ENCODE results near the gene PPDPF.
A peak's percentile ranks its signal among the peaks of the same experiment; 100 is the strongest.
"Not testable (repeated sequence)": the region's sequence is repeated elsewhere in the genome, so short reads cannot be mapped to it uniquely, and the experiment has no call there.

Gene PPDPF

DNA sequence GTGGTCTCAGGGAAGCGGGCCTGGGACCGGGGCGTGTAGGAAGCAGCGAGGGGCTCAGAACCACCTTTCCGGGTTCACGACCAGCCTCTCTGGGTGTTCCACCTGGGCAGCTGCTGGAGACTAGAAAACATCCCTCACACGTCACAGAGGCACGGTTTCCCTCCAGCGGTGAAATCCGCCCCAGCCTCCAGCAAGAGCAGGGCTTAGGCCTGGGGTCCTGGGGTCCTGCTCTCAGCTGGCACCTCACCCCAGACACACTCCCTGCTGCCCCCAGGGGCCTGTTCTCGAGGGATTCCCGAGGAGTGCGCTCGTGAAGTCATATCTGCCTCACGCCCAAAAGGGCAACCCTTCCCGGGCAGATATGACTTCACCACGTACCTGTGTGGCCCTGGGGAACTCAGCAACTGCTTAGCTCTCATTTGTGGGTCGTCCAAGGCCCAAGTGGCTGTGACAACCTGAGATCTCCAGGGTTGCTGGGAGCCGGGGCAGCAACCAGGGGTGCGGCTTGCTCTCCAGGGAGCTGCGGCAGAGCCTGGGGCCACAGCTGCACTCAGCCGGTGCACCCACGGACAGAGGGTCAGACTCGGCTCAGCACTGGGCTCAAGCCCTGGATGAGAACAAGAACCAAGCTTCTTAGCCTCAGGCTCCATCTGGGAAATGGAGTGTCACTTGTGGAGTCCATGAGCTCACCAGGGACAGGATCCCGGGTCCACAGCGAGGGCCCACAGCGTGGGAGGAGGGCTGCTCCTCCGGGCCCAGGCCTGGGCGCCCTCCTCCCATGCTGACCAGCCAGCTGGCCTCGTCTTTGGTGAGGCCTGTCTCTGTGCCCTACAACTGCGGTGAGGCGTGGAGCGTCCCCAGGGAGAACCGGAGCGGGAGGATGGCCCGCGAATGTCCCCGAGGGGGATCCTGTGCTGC is 34.1 kb downstream of the PPDPF start:
- H3K27ac ChIP-seq (ENCODE audit: low read depth, low read length, severe bottlenecking): no peak overlapping the region

DNA sequence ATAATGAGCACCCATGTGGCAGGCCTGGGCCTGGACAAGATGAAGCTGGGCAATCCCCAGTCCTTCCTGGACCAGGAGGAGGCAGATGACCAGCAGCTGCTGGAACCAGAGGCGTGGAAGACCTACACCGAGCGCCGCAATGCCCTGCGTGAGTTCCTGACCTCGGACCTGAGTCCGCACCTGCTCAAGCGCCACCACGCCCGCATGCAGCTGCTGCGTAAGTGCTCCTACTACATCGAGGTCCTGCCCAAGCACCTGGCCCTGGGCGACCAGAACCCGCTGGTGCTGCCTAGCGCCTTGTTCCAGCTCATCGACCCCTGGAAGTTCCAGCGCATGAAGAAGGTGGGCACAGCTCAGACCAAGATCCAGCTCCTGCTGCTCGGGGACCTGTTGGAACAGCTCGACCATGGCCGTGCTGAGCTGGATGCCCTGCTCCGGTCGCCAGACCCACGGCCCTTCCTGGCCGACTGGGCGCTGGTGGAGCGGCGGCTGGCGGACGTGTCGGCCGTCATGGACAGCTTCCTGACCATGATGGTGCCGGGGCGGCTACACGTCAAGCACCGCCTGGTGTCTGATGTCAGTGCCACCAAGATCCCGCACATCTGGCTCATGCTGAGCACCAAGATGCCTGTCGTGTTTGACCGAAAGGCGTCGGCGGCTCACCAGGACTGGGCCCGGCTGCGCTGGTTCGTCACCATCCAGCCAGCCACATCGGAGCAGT is 35.3 kb downstream of the PPDPF start:
- H3K27ac ChIP-seq (ENCODE audit: low read depth, low read length, severe bottlenecking): no peak overlapping the region
- H3K4me3 ChIP-seq (ENCODE audit: extremely low read depth, insufficient read depth, low read length, poor library complexity, severe bottlenecking): no peak overlapping the region
- peaks cover 9% of the 10 kb centered on the region for H3K4me1 ChIP-seq (ENCODE audit: control insufficient read depth, insufficient read depth, low read length, poor library complexity, severe bottlenecking)
- no peaks in the 10 kb centered on the region for H3K9me3 ChIP-seq (ENCODE audit: control insufficient read depth, low read length)
- 96 to 97% methylated on average over 44 to 45 of the region's 45 CpGs for WGBS, 2 experiments (ENCODE audit: insufficient coverage in 2 of 2)
- H3K36me3 ChIP-seq (ENCODE audit: control insufficient read depth, insufficient read depth, low read length): peaks cover under 1% of the 10 kb centered on the region

More for the DNA sequence above, 34.1 kb downstream of the PPDPF start:
- WGBS, 2 experiments (ENCODE audit: insufficient coverage in 2 of 2): 80 to 83% methylated on average over 38 of the region's 38 CpGs
- Histone ChIP-seq H3K4me3 (ENCODE audit: extremely low read depth, insufficient read depth, low read length, poor library complexity, severe bottlenecking) (peak overlapping the region; percentile 53), H3K9me3 (ENCODE audit: control insufficient read depth, low read length) (no peaks in the 10 kb centered on the region), H3K4me1 (ENCODE audit: control insufficient read depth, insufficient read depth, low read length, poor library complexity, severe bottlenecking) (peaks cover 9% of the 10 kb centered on the region), H3K36me3 (ENCODE audit: control insufficient read depth, insufficient read depth, low read length) (no peaks in the 10 kb centered on the region)

DNA sequence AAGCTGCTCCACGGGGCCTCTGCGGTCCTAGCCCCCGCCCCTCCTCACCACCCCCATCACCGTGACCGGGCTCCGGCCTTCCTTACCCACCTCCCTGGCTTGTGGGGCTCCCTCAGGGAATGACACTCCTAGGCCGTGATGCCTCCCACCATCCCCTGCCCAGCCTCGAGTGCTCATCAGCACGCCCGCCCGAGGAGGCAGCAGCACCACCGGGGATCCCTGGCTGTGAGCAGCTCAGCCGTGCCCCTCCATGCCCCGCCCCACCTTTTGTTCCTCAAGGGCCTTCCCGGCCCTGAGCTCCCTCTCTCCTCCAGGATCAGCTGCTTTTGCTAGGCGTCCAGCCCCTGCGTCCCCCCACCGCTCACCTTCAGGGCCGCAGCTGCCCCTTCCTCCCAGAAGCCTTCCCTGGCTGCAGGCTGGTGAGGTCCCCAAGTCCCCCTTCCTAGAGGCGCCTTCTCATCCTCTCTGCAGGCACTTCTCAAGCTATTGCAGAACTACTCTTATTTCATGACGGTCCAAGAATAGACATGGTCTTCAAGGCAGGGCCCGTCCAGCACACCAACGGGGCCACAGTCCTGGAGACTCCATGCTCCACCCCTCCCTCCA is 36.4 kb downstream of the PPDPF start:
- 62 to 71% methylated on average over 23 of the region's 23 CpGs for WGBS, 2 experiments (ENCODE audit: insufficient coverage in 2 of 2)
- H3K36me3 ChIP-seq (ENCODE audit: control insufficient read depth, insufficient read depth, low read length): peaks cover 12% of the 10 kb centered on the region
- no peaks in the 10 kb centered on the region for H3K9me3 ChIP-seq (ENCODE audit: control insufficient read depth, low read length)
- H3K4me3 ChIP-seq (ENCODE audit: extremely low read depth, insufficient read depth, low read length, poor library complexity, severe bottlenecking): no peak overlapping the region
- H3K4me1 ChIP-seq (ENCODE audit: control insufficient read depth, insufficient read depth, low read length, poor library complexity, severe bottlenecking): peaks cover 9% of the 10 kb centered on the region
- H3K27ac ChIP-seq (ENCODE audit: low read depth, low read length, severe bottlenecking): no peak overlapping the region

DNA sequence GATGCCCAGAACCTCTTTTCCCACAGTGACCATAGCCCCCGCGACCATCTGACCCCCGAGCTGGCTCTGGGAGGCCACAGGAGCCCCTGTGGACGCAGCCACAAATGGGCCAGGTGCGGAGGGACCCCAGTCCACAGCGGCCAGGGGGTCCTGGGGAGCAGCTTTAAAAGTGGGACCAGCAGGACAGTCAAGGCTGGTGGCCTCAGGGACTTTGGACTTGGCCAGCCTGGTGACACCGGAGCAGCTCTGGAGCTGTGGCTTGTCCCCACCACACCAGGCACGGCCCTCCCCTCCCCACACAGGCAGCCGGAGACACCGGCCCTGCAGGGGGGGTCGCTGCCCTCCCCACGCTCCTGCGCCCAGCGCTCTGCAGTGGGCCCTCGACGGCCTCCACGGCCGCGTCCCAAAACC is 36.9 kb downstream of the PPDPF start:
- H3K9me3 ChIP-seq (ENCODE audit: control insufficient read depth, low read length): no peaks in the 10 kb centered on the region
- H3K4me1 ChIP-seq (ENCODE audit: control insufficient read depth, insufficient read depth, low read length, poor library complexity, severe bottlenecking): peaks cover 9% of the 10 kb centered on the region
- WGBS, 2 experiments (ENCODE audit: insufficient coverage in 2 of 2): 96 to 98% methylated on average over 15 to 19 of the region's 19 CpGs
- H3K36me3 ChIP-seq (ENCODE audit: control insufficient read depth, insufficient read depth, low read length): peaks cover 13% of the 10 kb centered on the region
- H3K4me3 ChIP-seq (ENCODE audit: extremely low read depth, insufficient read depth, low read length, poor library complexity, severe bottlenecking): no peak overlapping the region
- H3K27ac ChIP-seq (ENCODE audit: low read depth, low read length, severe bottlenecking): no peak overlapping the region

GRCh38 chr20:63558804-63559484 is 38.4 kb downstream of the PPDPF start:
- Histone ChIP-seq H3K27ac (ENCODE audit: low read depth, low read length, severe bottlenecking) (no peak overlapping the region), H3K36me3 (ENCODE audit: control insufficient read depth, insufficient read depth, low read length) (peaks cover 16% of the 10 kb centered on the region), H3K4me1 (ENCODE audit: control insufficient read depth, insufficient read depth, low read length, poor library complexity, severe bottlenecking) (peaks cover 5% of the 10 kb centered on the region), H3K9me3 (ENCODE audit: control insufficient read depth, low read length) (no peaks in the 10 kb centered on the region), H3K4me3 (ENCODE audit: extremely low read depth, insufficient read depth, low read length, poor library complexity, severe bottlenecking) (no peak overlapping the region)
- 96 to 98% methylated on average over 11 to 13 of the region's 14 CpGs for WGBS, 2 experiments (ENCODE audit: insufficient coverage in 2 of 2)

DNA sequence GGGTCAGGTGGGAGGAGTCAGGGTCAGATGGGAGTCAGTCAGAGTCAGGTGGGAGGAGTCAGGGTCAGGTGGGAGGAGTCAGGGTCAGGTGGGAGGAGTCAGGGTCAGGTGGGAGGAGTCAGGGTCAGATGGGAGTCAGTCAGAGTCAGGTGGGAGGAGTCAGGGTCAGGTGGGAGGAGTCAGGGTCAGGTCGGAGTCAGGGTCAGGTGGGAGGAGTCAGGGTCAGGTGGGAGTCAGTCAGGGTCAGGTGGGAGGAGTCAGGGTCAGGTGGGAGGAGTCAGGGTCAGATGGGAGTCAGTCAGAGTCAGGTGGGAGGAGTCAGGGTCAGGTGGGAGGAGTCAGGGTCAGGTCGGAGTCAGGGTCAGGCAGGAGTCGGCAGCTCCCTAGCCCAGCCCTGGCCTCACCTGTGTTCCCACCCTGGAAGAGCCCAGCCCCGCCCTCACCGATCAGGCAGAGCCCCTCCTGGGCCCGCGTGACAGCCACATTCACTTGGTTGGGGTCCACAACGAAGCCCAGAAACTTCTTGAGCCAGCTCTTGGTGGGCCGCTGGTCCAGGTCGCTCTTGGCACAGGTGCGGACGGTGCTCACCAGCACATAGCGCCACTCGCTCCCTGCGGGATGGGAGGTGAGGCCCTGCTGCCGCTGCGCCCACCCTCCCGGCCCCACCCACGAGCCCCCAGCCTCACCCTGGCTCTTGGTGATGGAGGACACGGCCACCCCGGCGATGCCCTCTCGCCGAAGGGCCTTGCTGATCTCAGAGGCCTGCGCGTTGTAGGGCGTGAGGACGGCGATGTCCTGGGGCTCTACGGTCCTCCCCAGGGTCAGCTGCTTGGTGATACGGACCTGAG is 39.1 kb downstream of the PPDPF start:
- WGBS, 2 experiments (ENCODE audit: insufficient coverage in 2 of 2): 96% methylated on average over 28 to 30 of the region's 31 CpGs
- H3K9me3 ChIP-seq (ENCODE audit: control insufficient read depth, low read length); H3K27ac ChIP-seq (ENCODE audit: low read depth, low read length, severe bottlenecking); H3K4me1 ChIP-seq (ENCODE audit: control insufficient read depth, insufficient read depth, low read length, poor library complexity, severe bottlenecking); H3K4me3 ChIP-seq (ENCODE audit: extremely low read depth, insufficient read depth, low read length, poor library complexity, severe bottlenecking): not testable (repeated sequence)
- H3K36me3 ChIP-seq (ENCODE audit: control insufficient read depth, insufficient read depth, low read length): peaks cover 16% of the 10 kb centered on the region

- Histone ChIP-seq H3K9me3 (ENCODE audit: control insufficient read depth, low read length) (no peaks in the 10 kb centered on the region), H3K4me1 (ENCODE audit: control insufficient read depth, insufficient read depth, low read length, poor library complexity, severe bottlenecking) (no peaks in the 10 kb centered on the region), H3K36me3 (ENCODE audit: control insufficient read depth, insufficient read depth, low read length) (peaks cover 16% of the 10 kb centered on the region), H3K4me3 (ENCODE audit: extremely low read depth, insufficient read depth, low read length, poor library complexity, severe bottlenecking) (no peak overlapping the region), H3K27ac (ENCODE audit: low read depth, low read length, severe bottlenecking) (no peak overlapping the region)
- WGBS, 2 experiments (ENCODE audit: insufficient coverage in 2 of 2): 95 to 98% methylated on average over 14 to 16 of the region's 16 CpGs
Measured at GRCh38 chr20:63560333-63560805, 39.8 kb downstream of the PPDPF start.

DNA sequence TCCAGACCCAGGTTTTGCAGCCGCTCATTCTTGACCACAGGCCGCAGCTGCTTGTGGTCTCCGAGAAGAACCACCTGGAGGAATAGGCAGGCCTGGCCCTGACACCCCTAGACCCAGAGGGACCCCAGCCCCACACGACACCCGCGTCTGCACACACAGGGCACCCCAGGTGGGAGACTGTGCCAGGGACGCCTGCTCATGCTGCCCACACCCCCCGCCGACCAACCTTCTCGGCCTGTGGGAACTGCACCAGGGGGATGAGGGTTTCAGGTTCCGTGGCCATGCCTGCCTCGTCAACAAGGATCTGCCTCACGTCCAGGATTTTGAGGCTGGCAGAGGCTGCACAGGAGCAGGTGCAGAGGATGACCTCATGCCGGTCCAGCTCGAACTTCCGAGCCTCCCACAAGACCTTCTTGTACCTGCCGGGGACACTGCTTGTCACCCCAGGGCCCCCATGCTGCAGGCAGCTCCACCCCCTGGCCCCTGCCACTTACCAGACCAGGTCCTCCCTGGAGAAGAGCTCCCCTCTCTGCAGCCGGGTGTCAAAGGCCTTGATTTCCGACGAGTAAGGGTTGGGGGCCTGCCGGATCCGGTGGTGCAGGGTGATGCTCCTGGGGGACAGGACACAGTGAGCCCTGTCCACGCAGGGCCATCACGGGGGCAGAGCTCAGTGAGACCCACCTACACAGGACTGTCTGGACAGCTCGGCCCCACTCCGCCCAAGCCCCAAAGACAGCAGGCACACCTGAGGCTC is 40.5 kb downstream of the PPDPF start:
- Histone ChIP-seq H3K4me3 (ENCODE audit: extremely low read depth, insufficient read depth, low read length, poor library complexity, severe bottlenecking) (no peak overlapping the region), H3K27ac (ENCODE audit: low read depth, low read length, severe bottlenecking) (no peak overlapping the region), H3K4me1 (ENCODE audit: control insufficient read depth, insufficient read depth, low read length, poor library complexity, severe bottlenecking) (no peaks in the 10 kb centered on the region), H3K9me3 (ENCODE audit: control insufficient read depth, low read length) (no peaks in the 10 kb centered on the region), H3K36me3 (ENCODE audit: control insufficient read depth, insufficient read depth, low read length) (peaks cover 16% of the 10 kb centered on the region)
- WGBS, 2 experiments (ENCODE audit: insufficient coverage in 2 of 2): 92 to 95% methylated on average over 24 to 26 of the region's 26 CpGs

DNA sequence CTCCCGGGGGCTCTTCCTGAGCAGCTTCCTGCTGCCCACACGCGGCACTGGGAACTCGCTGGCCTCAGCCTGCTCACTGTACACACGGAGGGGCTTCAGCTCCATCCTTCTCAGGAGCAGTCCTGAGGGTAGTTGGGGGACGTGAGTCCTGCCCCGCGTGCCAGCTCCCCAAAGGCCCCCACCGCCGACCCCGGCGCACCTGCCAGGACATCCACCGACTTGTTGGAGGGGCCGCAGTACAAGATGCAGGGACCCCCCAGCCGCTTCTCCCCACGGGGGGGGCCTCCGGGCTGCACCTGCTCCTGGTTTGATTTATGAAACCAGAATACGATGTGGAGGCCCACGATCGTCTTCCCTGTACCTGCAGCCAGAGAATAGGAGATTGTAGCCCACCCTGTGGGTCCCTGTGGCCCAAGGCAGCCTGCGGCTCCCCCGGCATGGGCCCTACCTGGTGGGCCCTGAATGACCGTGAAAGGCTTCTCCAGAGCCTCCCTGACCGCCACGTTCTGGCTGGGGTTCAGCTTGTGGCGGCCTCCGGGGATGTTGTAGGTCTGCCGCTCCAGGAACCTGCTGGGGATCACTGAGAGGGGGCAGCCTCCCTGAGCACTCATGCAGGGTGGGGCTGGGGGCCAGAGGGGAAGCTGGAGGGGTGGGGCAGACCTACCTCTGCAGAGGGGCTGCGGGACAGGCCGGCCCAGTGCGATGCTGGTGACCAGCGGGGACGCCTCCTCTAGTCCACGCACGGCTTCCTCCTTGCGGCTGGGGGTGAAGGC is 41.2 kb downstream of the PPDPF start:
- Histone ChIP-seq H3K9me3 (ENCODE audit: control insufficient read depth, low read length) (no peaks in the 10 kb centered on the region), H3K4me1 (ENCODE audit: control insufficient read depth, insufficient read depth, low read length, poor library complexity, severe bottlenecking) (no peaks in the 10 kb centered on the region)
- 90 to 93% methylated on average over 32 to 36 of the region's 36 CpGs for WGBS, 2 experiments (ENCODE audit: insufficient coverage in 2 of 2)

More for the DNA sequence above, 41.2 kb downstream of the PPDPF start:
- no peak overlapping the region for H3K4me3 ChIP-seq (ENCODE audit: extremely low read depth, insufficient read depth, low read length, poor library complexity, severe bottlenecking)
- peaks cover 16% of the 10 kb centered on the region for H3K36me3 ChIP-seq (ENCODE audit: control insufficient read depth, insufficient read depth, low read length)
- no peak overlapping the region for H3K27ac ChIP-seq (ENCODE audit: low read depth, low read length, severe bottlenecking)

Data from mesodermal cell (in vitro differentiated cells).